NCI-H2196 treated with DMSO at 0.1 percent for 48 hours (cell line): ENCODE measurements around the gene GRHL1.

Experiments used
- DNase-seq: peaks from one replicate; lab custom pipeline; 2025; ENCODE audit not compliant: unreplicated experiment; lab: John Stamatoyannopoulos, UW

The GRHL1 gene

GRCh38 chr2:9949239-9949991 is 2.1 kb upstream of the GRHL1 start:
- DNase-seq: no peak

GRCh38 chr2:9949992-9950520 is 1.4 kb upstream of the GRHL1 start:
- no peak for DNase-seq

- no peak for DNase-seq
Observed at GRCh38 chr2:9950521-9951271, 797 bp upstream of the GRHL1 start.

GRCh38 chr2:9951272-9951521 is 296 bp upstream of the GRHL1 start:
- no peak for DNase-seq

- DNase-seq: no peak
Observed at GRCh38 chr2:9952286-9952737, 819 bp downstream of the GRHL1 start.

GRCh38 chr2:9952856-9953503 is 1.5 kb downstream of the GRHL1 start:
- no peak for DNase-seq

GRCh38 chr2:9954136-9954535 is 2.6 kb downstream of the GRHL1 start:
- DNase-seq: no peak

- DNase-seq: no peak
Observed at GRCh38 chr2:9958057-9958456, 6.6 kb downstream of the GRHL1 start.

- DNase-seq: no peak
Observed at GRCh38 chr2:9959262-9959661, 7.8 kb downstream of the GRHL1 start.

- DNase-seq: no peak
Observed at GRCh38 chr2:9961013-9961412, 9.5 kb downstream of the GRHL1 start.

GRCh38 chr2:9964334-9964980 is 13.0 kb downstream of the GRHL1 start:
- no peak for DNase-seq

- DNase-seq: no peak
Observed at GRCh38 chr2:9965119-9965822, 13.8 kb downstream of the GRHL1 start.

- DNase-seq: no peak
Observed at GRCh38 chr2:9966491-9967022, 15.1 kb downstream of the GRHL1 start.

GRCh38 chr2:9967053-9967775 is 15.7 kb downstream of the GRHL1 start:
- DNase-seq: no peak

- no peak for DNase-seq
Observed at GRCh38 chr2:9968553-9969497, 17.3 kb downstream of the GRHL1 start.

GRCh38 chr2:9970200-9971044 is 18.9 kb downstream of the GRHL1 start:
- DNase-seq: no peak

- no peak for DNase-seq
Observed at GRCh38 chr2:9971105-9971818, 19.8 kb downstream of the GRHL1 start.
